DND-41 (cell line): ENCODE results near the gene TFAP2A.

ENCODE experiments used
- ATAC-seq: fragments of 200-7000 bp; cut with Tn5 transposase; 3 replicates; pipeline ENCODE4 v1.9.1; 2021; ENCODE audit warnings: low read depth; ENCODE audit not compliant: insufficient read depth
- DNase-seq: peaks from one replicate; pipeline ENCODE4 v3.0.0-alpha.2; 2020
- H2AFZ ChIP-seq: 2 replicates; pipeline ENCODE4 v1.6.0; 2012; ENCODE audit warnings: low read depth, low read length
- H3K27ac ChIP-seq: 2 replicates; pipeline ENCODE4 v1.5.1; 2012; ENCODE audit warnings: low read length, inconsistent platforms
- H3K27me3 ChIP-seq: fragments of 200-600 bp; sonication (generic); 2 replicates; pipeline ENCODE4 v1.6.0; 2012; ENCODE audit warnings: low read length, mild to moderate bottlenecking, inconsistent platforms; ENCODE audit not compliant: insufficient read depth, poor library complexity
- H3K36me3 ChIP-seq: 2 replicates; pipeline ENCODE4 v1.5.1; 2012; ENCODE audit warnings: low read length, inconsistent platforms; ENCODE audit not compliant: insufficient read depth
- H3K4me1 ChIP-seq: 2 replicates; pipeline ENCODE4 v1.5.1; 2012; ENCODE audit warnings: mild to moderate bottlenecking, low read length; ENCODE audit not compliant: insufficient read depth
- H3K4me2 ChIP-seq: 2 replicates; pipeline ENCODE4 v1.6.0; 2012; ENCODE audit warnings: mild to moderate bottlenecking, moderate library complexity, low read length, inconsistent platforms; ENCODE audit not compliant: insufficient read depth
- H3K4me3 ChIP-seq, 2 experiments: fragments of 200-600 bp in 1 of 2; shearing (Covaris generic) in 1 of 2; 2 replicates each; pipeline ENCODE4 v1.5.1; 2012 to 2016; ENCODE audit warnings: inconsistent platforms in 2 of 2, low read length in 2 of 2, mild to moderate bottlenecking in 2 of 2, low read depth in 1 of 2, moderate library complexity in 1 of 2
- H3K79me2 ChIP-seq: 2 replicates; pipeline ENCODE4 v1.6.0; 2012; ENCODE audit warnings: low read length, inconsistent platforms; ENCODE audit not compliant: insufficient read depth
- H3K9ac ChIP-seq: 2 replicates; pipeline ENCODE4 v1.6.0; 2012; ENCODE audit warnings: low read depth, mild to moderate bottlenecking, inconsistent platforms, low read length, moderate library complexity
- H3K9me3 ChIP-seq: 2 replicates; pipeline ENCODE4 v1.5.1; 2012; ENCODE audit warnings: low read length, moderate library complexity, mild to moderate bottlenecking, inconsistent platforms; ENCODE audit not compliant: insufficient read depth, severe bottlenecking
- H4K20me1 ChIP-seq: 2 replicates; pipeline ENCODE4 v1.6.0; 2012; ENCODE audit warnings: low read length; ENCODE audit not compliant: insufficient read depth
- EZH2 ChIP-seq: IDR thresholded peaks from 3 replicates; pipeline ENCODE4 v1.6.1; 2012; ENCODE audit warnings: borderline replicate concordance, low read depth, mild to moderate bottlenecking, moderate library complexity, low read length, inconsistent platforms; ENCODE audit not compliant: severe bottlenecking
- TF ChIP-seq, protein P1 (sequence below): IDR thresholded peaks from 2 replicates; pipeline ENCODE4 v1.5.1; 2012; ENCODE audit warnings: borderline replicate concordance, low read length, moderate library complexity, mild to moderate bottlenecking; ENCODE audit not compliant: poor library complexity, severe bottlenecking; ENCODE audit errors: extremely low read depth

TFAP2A gene

DNA sequence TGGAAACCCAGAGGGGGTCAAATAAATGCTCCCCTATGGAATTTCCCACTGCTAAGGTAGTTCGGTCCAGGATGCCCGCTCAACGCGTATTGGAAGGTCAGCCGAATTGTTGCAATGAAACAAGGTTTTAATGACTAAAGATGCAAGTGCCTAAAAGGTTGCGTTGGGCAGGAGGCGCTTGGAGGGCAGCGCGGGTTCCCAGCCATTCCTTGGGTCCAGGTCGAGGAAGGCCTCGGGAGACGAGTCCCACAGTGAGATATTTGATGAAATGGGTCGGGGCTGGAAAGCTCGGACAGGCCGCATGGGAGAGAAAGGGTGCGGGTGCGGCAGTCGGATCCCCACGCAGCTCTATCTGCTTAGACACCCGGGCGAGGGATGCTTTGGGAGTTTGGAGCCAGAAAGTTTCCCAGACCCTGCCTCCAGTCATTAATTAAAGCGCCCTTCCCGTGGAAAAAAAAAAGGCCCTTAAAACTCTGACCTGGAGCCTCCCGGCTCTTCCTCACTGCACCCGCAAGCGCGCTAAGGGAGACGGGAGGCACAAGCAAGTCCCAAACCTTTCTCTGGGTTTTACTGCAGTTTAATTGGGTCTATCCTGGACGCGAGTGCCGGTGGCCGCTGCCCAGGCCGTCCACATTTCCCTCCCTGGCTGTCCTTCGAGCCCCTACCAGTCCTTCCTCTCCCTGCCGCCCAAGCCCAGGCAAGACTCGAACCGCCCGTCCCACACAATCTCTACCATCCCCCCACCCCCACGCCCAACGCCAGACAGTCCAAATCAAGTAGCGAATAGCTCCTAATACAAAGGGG, 24.2 kb downstream of the TFAP2A start:
- ATAC-seq (no peak), DNase-seq (no peak)
- H3K4me2 ChIP-seq: no peak overlapping the region
- H4K20me1 ChIP-seq: no peaks in the 10 kb centered on the region
- no peak overlapping the region for H3K27ac ChIP-seq
- peaks cover 13% of the 10 kb centered on the region for H3K27me3 ChIP-seq
- TF ChIP-seq, protein P1, sequence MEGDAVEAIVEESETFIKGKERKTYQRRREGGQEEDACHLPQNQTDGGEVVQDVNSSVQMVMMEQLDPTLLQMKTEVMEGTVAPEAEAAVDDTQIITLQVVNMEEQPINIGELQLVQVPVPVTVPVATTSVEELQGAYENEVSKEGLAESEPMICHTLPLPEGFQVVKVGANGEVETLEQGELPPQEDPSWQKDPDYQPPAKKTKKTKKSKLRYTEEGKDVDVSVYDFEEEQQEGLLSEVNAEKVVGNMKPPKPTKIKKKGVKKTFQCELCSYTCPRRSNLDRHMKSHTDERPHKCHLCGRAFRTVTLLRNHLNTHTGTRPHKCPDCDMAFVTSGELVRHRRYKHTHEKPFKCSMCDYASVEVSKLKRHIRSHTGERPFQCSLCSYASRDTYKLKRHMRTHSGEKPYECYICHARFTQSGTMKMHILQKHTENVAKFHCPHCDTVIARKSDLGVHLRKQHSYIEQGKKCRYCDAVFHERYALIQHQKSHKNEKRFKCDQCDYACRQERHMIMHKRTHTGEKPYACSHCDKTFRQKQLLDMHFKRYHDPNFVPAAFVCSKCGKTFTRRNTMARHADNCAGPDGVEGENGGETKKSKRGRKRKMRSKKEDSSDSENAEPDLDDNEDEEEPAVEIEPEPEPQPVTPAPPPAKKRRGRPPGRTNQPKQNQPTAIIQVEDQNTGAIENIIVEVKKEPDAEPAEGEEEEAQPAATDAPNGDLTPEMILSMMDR: no peak
- TF ChIP-seq EZH2: no peak
- no peak overlapping the region for H3K4me3 ChIP-seq
- no peak overlapping the region for H3K9ac ChIP-seq
- H3K79me2 ChIP-seq: no peaks in the 10 kb centered on the region
- no peaks in the 10 kb centered on the region for H3K36me3 ChIP-seq
- no peaks in the 10 kb centered on the region for H3K4me1 ChIP-seq
- H3K9me3 ChIP-seq: no peaks in the 10 kb centered on the region
- H2AFZ ChIP-seq: no peak overlapping the region

DNA sequence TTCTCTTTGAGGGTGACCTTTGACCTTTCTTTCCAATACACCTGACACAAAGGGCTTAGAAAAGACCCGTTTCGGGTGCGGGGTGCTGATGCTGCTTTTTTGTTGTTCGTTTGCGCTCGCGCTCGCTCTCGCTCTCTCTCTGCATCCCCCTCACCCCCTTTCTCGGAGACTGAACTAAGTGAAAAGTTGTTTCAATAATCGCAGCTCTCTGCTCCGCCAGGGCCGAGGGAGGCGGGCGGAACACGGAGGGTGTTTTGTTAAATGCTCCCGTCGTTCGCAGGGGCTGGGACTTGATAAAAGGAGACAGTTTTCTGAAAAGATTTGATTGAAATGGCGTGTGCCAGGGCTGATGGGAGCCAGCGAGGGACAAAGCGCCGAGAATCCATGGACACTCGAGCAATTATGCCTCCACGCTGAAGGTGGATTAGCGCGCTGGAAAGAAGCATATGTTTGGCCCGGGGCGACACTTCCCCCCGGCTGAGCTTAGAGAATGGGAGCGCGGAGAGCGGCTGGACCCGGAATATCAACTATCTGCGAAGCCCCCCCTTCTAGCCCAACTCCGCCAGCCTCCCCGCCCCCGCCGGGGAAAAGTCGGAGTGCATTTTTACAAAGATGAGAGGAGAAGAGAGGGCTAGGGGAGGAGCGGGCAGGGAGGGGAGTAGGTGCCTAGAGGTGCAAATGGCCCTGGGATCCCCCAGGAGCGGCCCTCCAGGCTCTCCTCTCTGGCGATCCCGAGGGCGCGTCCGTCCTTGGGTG, 25.0 kb downstream of the TFAP2A start:
- Histone ChIP-seq H3K4me3 (no peak overlapping the region), H3K27me3 (peaks cover 7% of the 10 kb centered on the region)
- TF ChIP-seq, protein P1: no peak
- no peak for TF ChIP-seq EZH2

DNA sequence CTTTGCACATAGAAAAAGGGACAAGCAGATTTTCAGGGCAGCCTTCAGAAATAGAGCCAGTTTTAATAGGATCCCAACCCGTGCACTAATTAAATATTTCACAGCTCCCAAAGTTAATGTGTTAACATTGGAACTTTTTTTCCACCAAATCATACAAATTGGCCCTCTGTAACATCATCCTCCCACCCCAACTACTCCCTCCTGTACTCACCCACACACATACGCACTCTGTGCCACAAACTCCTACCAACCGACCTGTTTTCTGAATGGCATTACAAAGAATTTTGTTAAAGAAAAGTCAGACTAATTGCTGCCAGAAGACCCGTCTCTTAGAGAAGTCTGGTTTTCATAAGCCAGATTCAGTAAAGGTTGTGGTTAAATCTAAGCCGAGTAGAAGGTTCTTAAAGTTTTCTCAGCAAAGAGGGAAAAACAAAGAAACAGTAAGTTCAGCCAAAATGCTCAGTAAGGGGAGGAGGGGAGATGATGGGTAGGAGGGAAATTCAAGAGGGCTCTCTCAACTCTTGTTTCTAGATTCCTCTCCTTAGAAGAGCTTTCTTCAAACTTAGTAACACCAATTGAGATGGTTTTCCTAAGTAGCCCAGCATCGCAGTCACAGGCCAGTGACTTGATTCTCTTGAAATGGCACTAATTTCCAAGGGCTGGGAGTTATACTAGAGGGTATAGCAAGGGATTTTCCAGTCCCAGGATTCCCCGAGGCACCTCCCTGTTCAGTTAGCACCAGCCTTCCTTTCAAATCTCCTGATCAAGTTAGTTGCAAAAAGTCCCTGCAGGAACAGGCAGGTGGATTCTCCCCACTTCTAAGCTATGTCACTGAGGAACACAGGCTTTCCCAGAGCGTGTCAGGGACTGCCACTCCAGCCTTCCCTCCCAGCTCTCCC, 27.9 kb downstream of the TFAP2A start:
- DNase-seq: no peak
- Histone ChIP-seq H3K36me3 (no peaks in the 10 kb centered on the region), H3K4me1 (no peaks in the 10 kb centered on the region), H3K27me3 (peaks cover 4% of the 10 kb centered on the region), H2AFZ (no peak overlapping the region), H3K27ac (no peak overlapping the region), H3K79me2 (no peaks in the 10 kb centered on the region), H3K9me3 (no peaks in the 10 kb centered on the region), H3K4me2 (no peak overlapping the region), H3K4me3 (no peak overlapping the region), H3K9ac (no peak overlapping the region), H4K20me1 (no peaks in the 10 kb centered on the region)
- ATAC-seq: no peak
- TF ChIP-seq, protein P1: no peak
- no peak for TF ChIP-seq EZH2

More for the DNA sequence above, 25.0 kb downstream of the TFAP2A start:
- Histone ChIP-seq H3K27ac (no peak overlapping the region), H3K9me3 (no peaks in the 10 kb centered on the region), H3K36me3 (no peaks in the 10 kb centered on the region), H2AFZ (no peak overlapping the region), H3K9ac (no peak overlapping the region), H3K4me1 (no peaks in the 10 kb centered on the region), H4K20me1 (no peaks in the 10 kb centered on the region), H3K79me2 (no peaks in the 10 kb centered on the region), H3K4me2 (no peak overlapping the region)
- DNase-seq: no peak
- ATAC-seq: no peak
